Stimulated activated CD8-positive, alpha-beta memory T cell treated with anti-CD3 and anti-CD28 coated beads, Interleukin-7, amount 100 ng/mL, for 1 hour (primary cell): ENCODE data around the gene SNX27.
"Not testable (repeated sequence)": the region's sequence is repeated elsewhere in the genome, so short reads cannot be mapped to it uniquely, and the experiment has no call there.

Experiments
- DNase-seq, 2 donors: peaks; one replicate each; pipeline ENCODE4 v3.0.0-alpha.2; 2020; ENCODE audit warnings: low read depth in 2 of 2

Gene SNX27

DNA sequence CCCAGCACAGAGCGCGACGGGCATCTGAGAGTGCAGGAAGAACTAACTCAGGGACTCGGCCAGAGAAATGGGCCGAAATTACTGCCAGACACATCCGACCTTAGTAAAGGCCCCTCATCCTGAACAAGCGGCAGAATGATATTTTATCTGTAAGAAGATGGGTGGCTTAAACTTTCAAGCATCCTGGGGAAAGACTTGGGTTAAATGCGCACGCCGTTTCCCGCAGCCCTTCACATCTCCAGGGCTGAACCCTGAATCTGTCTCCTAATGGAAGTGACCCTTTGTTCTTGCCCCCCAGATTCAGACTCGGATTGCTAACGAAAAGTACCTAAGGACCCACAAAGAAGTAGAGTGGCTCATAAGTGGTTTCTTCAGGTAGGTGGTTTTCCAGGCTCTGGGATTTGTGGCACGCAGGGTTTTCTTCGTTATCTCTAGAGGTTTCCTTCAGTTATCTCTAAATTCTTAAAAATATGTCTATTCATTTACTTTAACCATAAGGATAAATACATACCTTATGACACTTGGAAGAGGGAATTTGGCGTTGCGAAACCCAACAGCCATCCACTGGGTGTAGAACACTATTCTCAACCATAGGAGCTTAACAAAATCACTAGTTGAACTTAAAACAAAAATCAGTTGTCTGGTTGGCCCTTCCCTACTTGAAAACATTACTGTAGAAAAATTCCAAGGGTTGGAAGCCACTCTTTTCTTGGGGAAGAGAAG, 110.1 kb downstream of the SNX27 start:
- DNase-seq: no peak

- DNase-seq: no peak
Measured at GRCh38 chr1:151723726-151724370, 112.0 kb downstream of the SNX27 start.

GRCh38 chr1:151728151-151729054, 116.6 kb downstream of the SNX27 start:
- DNase-seq: no peak

DNA sequence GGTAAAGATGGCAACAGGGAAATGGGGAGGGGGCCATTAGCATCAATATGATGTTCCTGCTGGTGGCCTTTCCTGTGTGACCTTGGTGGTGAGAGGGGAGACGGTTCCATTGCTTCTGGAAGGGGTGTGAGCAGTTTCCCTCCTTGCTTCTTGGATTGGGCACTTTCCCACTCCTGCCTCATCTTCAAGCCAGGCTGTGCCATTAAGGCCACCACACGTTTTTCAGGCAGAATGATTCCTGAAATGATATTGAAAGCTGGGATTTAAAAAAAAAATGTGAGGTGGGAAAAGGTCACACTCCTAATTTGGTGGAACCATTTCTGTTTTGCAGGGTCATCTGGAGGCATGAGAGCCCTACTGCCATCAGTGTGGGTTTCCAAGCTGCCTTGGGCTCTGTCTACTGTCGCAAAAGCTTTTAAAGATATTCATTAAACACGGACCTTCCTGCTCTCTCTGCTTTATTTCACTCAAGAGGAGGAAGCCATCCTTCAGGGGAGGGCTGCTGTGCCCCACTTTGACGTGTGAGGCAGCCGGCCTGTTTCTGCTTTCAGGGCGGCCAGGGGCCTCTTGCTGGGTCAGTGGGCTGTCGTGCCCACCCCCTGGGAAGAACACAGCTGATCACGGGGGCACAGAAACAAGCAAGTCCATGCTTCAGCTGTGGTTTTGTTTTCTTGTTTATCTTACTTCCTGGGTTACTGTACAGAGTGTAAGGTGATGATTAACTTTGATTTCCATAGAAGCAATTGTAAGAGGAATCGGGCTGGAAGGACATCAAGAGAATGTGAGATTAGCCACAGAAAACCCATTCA, 117.5 kb downstream of the SNX27 start:
- no peak for DNase-seq

DNA sequence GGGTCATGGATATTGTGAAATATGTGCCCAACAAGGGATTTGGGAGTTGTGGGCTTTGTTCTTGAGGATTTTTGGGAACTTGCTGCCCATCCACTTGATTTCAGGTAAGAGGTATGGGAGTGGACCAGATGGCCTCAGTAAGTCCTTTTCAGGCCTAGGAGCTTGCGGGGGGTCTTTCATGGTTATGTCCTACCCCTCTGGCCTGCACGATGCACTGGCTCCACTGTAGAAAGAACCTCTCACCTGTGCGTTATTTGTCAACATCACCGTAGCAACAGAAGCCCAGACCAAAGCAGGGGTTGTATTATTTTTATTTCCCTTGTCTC, 118.1 kb downstream of the SNX27 start:
- no peak for DNase-seq

DNA sequence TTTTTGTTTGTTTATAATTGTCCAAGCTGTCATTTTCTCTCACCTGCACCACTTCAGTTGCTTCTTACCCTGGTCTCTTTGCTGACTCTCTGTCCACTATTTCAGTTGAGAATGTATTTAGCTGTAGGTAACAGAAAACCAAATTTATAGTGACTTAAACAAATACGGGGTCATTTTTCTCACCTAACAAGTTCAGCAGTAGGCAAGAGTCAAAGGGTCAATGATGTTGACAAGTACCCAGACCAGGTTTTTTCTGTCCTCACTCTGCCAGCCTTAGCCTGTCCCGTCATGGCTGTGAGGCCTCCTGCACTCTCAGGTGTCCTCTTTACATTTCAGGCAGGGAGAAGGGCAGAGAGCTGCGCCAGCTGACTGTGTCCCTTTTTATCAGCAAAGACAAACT, 121.3 kb downstream of the SNX27 start:
- DNase-seq: no peak

DNA sequence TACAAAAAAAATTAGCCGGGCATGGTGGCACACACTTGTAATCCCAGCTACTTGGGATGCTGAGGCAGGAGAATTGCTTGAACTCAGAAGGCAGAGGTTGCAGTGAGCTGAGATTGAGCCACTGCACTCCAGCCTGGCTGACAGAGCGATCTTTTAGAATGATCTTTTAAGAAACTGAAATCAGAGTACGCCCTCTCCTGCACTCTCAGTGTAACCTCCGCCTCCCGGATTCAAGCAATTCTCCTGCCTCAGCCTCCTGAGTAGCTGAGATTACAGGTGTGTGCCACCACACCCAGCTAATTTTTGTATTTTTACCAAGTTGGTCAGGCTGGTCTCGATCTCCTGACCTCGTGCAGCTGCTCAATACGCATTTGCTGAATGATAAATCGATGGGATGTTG, 122.1 kb downstream of the SNX27 start:
- not testable (repeated sequence) for DNase-seq

GRCh38 chr1:151737026-151737425, 125.2 kb downstream of the SNX27 start:
- DNase-seq: no peak

- no peak for DNase-seq
Measured at GRCh38 chr1:151737479-151737878, 125.6 kb downstream of the SNX27 start.

- no peak for DNase-seq
Measured at GRCh38 chr1:151739590-151740355, 127.9 kb downstream of the SNX27 start.

GRCh38 chr1:151741516-151741915, 129.7 kb downstream of the SNX27 start:
- no peak for DNase-seq
